NCI-H2171 (cell line): Measurements from ENCODE around the gene EPHA3.

Experiments
- DNase-seq: peaks from one replicate; lab custom pipeline; 2025; lab: John Stamatoyannopoulos, UW

The EPHA3 gene

GRCh38 chr3:89107461-89108290, at the start of gene EPHA3:
Gene EPHA3 (plus strand): TSS chr3:89107621. CDS start chr3:89107749, 128 bp downstream.
- no peak for DNase-seq

DNA sequence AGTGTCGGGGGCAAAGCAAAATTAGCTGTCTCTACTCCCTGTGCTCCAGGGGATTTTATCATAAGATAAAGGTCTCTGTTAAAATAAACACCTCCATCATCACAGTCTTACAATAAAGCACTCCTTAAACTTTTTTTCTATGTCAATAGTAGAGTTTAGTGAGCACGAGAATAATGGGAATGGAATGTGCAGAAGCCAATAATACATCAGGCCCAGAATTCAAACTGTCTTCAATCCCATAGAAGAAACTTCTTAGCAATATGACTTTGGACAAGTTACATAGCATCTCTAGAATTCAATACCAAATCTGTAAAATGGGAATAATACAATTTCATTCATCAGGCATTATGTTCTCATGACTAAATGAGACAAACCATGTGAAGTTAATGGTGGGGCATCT, 49.0 kb upstream of the EPHA3 start:
- DNase-seq: no peak

DNA sequence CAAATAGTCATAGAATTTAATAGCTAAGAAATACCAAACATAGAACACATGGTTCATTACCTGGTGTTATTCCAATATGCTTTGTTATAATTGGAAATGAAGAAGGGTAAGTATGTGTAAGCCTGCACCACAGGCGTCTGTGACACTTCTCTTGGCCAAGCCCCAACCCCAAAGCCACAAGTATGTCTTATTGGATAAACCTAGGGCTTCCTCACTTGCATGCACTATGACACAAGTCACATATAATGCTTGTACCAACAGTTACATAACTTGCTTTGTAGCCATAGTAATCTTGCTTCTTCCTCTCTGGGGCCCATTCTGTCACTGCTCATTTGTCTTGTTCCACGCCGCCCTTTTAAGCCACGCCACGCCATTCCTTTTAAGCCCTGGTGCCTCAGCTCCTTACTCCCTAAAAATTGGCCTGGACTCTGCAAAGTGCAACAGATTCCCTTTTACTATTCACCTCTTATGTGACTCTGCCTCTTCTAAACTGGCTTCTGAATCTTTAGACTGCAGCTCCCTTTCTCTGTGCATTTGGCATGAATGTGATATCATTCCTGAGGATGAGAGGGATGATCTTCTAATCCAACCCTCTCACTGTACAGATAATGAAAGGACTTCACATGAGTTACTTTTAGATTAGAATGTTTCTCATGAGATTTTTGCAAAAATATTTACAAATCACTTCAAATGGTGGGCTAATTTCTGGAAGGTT, 48.1 kb upstream of the EPHA3 start:
- no peak for DNase-seq

- no peak for DNase-seq
Measured at GRCh38 chr3:89061259-89061658, 46.2 kb upstream of the EPHA3 start.

DNA sequence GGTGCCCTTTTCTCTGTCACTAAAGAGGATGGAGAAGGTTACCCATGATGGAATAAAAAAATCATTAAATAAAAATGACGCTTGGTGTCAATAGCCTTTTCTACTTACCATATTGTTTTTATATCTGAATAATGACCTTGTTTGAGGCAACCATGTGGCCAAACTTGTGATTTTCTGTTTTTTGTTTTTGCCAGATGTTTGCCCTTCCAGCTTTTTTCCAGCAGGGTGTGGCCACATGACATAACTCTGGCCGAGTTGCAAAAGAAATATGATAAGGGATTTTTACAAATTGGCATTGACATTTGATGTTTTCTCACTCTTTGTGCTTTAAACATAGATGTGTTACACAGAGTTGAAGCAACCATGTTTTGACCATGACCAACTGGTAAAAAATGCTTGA, 39.7 kb upstream of the EPHA3 start:
- DNase-seq: no peak

DNA sequence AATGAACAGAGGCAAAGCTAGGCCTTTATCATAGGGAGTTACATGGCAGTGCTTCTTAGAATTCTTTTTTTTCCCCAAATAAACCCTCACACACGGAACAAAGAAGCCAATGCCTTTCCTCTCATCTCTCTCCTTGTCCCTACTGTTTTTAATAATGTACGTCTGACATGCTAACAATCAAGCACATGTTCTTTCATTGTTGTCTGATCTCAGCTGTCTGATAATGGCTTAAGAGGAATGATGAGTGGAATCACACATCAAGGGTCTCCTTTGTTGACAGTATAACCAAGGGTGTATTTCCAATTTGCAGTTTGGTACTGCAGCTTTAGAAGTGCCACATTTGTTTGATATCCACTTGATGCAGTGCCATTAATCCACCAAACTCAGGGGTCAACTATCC, 34.8 kb upstream of the EPHA3 start:
- no peak for DNase-seq

DNA sequence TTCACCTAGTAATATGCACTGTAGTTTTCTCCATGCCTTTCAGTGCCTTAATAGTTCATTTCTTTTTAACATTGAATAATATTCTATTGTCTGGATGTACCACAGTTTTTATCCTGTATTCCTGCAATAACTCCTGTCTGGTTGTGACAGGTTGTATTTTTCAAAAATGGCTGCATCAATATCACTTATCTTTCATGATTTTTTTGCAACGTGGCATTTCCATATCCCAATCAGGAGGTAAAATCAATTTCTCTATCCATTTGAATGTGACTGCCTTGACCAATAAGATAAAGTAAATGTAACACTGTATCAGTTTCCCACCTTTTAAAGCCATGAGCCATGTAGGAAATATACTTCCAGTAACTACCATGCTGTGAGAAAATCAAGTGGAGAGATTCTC, 27.5 kb upstream of the EPHA3 start:
- no peak for DNase-seq

- no peak for DNase-seq
Measured at GRCh38 chr3:89087851-89088250, 19.6 kb upstream of the EPHA3 start.

GRCh38 chr3:89098173-89098572, 9.2 kb upstream of the EPHA3 start:
- no peak for DNase-seq

DNA sequence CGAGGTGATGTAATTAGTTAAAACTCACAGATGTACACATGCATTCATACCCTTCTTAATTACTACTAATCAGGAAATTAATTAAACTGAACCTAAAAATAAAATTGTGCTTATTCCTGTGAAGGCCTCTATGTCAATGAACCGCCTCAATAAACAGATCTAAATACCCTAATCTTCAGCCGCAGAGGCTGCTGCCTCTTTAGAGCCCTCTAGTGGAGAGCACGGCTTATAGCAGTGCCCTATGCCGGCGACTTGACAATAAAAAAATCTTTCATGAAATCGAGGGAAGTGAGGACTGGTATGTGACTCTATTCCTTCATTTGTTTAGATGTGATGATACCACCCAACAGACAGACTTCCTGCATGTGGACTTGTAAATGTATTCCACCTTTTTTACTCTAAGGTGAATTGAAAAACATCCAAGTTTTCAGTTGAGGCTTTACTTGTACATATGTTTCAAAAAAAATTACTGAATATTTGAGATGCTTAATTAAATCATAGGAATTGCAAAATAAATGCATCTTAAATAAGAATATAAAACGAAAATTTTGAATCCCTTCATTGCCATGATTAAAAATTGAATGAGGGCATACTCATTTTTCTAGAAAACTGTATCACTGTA, 8.3 kb upstream of the EPHA3 start:
- no peak for DNase-seq

DNA sequence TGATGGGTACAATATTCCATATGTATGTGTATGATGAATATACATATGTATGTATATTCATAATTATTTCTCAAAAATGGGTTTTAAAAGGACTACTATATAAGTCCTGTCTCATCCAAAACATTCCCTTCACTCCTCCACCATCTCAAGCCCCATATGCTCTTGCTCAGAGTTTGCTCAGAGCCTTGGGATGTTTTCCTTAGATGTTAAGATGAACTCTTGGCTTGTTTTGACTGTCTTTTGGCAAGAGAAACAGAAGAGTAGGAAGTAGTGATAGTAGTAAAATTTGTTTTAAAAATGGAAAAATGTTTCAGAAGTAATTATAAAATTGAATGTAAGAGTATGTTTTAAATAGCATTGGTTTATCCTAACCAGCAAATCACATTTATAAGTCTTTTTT, 6.2 kb upstream of the EPHA3 start:
- DNase-seq: no peak

DNA sequence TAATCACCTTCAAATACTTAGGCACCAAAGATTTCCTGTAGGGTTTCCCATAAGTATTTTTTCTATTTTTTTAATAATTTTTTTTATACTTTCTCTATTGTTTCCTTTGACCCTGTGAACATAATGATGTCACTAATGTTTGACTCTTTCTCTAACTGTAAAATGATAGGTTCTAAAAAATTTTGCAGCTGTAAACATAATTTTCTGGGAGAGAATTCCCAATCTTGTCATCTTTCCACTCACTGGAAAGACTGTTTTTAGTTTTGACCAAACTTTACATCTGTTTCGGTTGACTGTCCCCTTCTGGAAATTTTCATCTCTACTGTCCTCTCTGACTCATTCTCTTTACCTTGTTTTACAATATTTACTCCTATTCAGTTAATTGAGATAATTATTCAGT, 5.5 kb upstream of the EPHA3 start:
- no peak for DNase-seq

DNA sequence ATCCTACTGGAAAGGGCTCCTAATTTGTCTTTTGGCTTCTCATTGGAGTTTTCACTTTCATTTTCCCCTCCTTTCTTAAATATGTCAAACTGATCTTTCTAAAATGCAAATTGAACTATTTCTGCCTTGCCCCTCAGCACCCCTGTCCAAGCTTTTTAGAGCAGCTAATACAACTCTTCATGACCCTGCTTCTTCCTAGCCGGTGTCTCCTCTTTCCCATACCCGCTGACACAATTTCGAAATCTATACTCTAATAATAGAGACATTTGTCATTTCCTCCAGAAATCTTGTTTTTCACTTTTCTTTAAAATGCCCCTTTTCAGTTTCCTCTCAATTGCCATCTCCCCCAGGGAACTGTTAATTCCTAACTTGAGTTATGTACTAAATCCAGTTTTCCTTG, 2.9 kb upstream of the EPHA3 start:
- DNase-seq: no peak

DNA sequence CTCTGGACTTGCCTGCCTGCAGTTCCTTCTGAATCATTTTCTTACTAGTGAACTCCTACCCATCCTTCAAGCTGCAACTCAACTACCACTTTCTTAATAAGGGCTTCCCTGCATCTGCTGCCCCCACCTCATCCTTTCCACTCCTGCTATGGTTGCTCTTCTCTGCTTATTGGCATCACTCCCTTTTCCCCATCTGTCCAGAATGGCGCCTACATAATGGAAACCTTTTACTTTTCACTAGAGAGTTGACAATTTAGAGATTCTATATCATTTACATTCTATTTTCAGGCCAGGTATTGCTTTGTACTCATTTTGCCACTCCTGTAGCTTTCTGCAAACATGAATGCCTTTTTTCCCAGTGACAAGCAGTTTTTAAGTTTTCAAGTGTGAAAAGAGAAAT, 1.9 kb upstream of the EPHA3 start:
- DNase-seq: no peak

DNA sequence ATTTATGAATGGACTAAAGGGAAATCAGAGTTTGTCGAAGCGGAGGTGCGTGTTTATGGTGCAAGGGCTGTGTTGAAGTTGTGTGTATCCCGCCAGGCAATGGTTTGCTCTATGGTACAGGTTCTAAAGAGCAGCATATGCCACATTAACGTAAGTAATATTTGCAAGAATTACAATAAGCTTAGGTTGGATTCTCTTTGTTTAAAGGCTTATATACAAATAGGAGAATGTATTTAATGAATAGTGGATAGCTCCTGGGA, 800 bp downstream of the EPHA3 start:
- no peak for DNase-seq

GRCh38 chr3:89113344-89113743, 5.9 kb downstream of the EPHA3 start:
- no peak for DNase-seq

DNA sequence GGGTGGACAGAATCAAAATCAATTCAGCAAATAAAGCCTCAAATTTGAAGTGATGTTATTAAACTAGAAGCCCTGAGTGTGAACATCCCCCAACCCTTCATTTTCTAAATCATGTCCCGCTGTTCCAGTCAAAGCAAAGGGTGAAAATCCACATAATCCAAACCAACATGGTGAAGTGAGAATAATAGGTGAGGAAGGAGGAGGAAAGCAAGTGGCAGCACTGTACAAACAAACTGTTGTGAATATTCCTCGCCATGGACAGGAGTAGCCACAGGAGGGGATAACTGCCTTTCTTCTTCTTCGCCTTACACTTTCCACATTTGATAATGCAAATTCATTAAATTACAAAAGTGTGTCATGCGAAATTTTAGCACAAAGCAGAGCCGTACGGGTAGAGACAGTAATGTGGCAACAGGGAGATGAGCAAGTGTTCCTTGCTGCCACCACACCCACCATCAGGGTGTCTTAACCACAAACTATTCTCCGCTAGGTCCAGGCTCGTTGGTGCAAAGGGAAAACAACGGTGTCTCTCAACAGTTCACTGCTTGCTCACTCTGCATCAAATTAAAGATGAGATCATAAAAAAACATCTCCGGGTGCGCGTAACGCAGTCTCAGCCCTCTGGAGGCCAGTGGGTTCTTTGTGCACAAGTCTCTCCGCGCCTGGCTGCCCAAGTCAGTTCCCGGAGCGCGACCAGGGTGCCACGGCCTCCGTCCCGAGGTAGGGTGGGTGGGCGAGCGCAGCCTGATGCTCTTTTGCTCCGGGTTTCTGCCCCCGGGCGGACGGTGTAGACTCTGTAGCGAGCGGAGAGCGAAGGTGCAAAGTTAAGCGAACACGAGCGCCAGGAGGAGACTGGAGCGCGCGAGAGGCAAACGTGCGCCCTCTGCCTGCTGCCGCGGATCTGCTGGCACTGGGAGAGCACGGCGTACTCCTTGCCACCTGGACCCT, 6.7 kb downstream of the EPHA3 start:
- DNase-seq: peak; percentile 30

DNA sequence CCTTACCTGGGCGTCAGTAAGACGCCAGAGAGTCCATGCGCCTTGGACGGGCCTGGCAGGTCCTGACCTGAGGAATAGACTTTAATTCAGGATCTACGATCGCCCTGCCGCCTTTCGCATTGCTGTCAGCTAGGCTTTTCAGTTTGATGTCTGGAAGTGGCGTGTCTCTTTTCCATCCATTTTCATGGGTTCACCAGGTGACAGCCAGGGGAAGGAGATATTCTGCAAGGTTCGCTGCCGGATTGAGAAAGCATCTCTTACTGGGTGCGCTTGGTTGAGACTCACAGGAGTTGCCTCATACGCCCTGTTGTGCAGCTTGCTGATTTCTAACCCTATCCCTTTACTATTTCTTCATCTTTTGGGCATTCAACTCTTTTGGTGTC, 7.4 kb downstream of the EPHA3 start:
- DNase-seq: no peak

- DNase-seq: no peak
Measured at GRCh38 chr3:89116476-89116875, 9.1 kb downstream of the EPHA3 start.

GRCh38 chr3:89138048-89138447, 30.6 kb downstream of the EPHA3 start:
- no peak for DNase-seq

DNA sequence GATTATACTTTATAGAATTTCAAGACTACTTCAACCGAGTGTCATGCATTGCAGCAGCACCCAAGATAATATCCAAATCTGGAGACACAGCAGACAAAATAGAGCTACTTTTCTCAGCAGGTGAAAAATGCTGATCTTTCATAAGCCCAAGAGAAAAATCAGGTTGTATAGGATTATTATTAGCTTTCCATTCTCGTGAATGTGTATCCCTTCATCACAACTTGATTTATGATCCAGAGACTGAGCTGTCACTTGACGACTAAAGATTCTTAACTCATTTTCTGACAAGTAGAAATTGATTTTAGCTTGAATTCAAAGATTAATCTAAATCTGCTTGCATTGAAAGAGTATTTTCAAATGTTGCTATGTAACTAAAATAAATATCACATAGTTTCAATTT, 32.4 kb downstream of the EPHA3 start:
- no peak for DNase-seq

GRCh38 chr3:89144080-89144479, 36.7 kb downstream of the EPHA3 start:
- DNase-seq: no peak
